T-helper 1 cell treated with Interleukin-12 subunit alpha and Interleukin-12 subunit beta and Interleukin-4 antibody, amounts not matched to agents 30 μg/mL and 1 μg/mL, for 36 hours (primary cell): ENCODE results near the gene ANKRD28.
"Not testable (repeated sequence)": the region's sequence is repeated elsewhere in the genome, so short reads cannot be mapped to it uniquely, and the experiment has no call there.

Experiments used
- H3K27ac Mint-ChIP-seq: one replicate; pipeline ENCODE4 v1.8.0; 2021; ENCODE audit warnings: mild to moderate bottlenecking, mixed read lengths
- H3K27me3 Mint-ChIP-seq: one replicate; pipeline ENCODE4 v1.8.0; 2021; ENCODE audit warnings: low read depth, mixed read lengths
- H3K36me3 Mint-ChIP-seq: one replicate; pipeline ENCODE4 v1.8.0; 2021; ENCODE audit warnings: low read depth, mixed read lengths
- H3K4me1 Mint-ChIP-seq: one replicate; pipeline ENCODE4 v1.8.0; 2021; ENCODE audit warnings: low read depth, mixed read lengths
- H3K4me3 Mint-ChIP-seq: one replicate; pipeline ENCODE4 v1.8.0; 2021; ENCODE audit warnings: mild to moderate bottlenecking, moderate library complexity, mixed read lengths
- H3K9me3 Mint-ChIP-seq: one replicate; pipeline ENCODE4 v1.8.0; 2021; ENCODE audit warnings: mixed read lengths

Gene ANKRD28

DNA sequence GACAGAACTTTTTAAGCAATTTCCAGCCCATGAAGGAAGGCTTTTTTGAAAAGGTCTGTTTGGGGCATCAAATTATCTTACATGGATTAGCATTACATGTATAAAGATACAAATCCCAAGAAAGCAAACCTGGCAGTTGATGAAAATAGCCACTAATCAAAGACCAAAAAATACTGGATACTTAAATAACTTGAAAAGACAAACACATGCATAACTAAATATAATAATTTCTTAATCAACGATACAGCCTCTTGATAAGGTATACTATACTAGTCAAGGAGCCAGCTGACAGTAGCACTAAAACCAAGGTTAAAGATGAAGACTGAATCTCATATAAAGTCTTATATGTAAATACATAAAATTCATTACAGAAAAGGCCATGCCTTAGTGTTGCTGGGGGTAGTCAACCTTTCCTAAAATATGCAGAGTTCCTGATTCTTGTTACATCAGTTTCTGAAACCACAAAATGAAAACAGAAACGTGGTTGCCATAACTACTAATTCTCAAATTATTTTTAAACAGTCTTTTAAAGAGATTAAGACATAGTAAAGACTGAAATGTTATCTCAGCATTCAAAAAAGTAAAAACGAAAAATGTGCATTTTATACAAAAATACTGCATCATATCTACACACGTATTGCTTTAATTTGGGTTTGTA is 2.0 kb downstream of the ANKRD28 start:
- H3K9me3 Mint-ChIP-seq, result peaks cover 7% of the 10 kb centered on the region
- peaks cover 63% of the 10 kb centered on the region for H3K4me1 Mint-ChIP-seq
- no peaks in the 10 kb centered on the region for H3K27me3 Mint-ChIP-seq
- peaks cover 26% of the 10 kb centered on the region for H3K36me3 Mint-ChIP-seq
- peak overlapping the region; percentile 95 for H3K4me3 Mint-ChIP-seq
- H3K27ac Mint-ChIP-seq, result peak overlapping the region; percentile 99

DNA sequence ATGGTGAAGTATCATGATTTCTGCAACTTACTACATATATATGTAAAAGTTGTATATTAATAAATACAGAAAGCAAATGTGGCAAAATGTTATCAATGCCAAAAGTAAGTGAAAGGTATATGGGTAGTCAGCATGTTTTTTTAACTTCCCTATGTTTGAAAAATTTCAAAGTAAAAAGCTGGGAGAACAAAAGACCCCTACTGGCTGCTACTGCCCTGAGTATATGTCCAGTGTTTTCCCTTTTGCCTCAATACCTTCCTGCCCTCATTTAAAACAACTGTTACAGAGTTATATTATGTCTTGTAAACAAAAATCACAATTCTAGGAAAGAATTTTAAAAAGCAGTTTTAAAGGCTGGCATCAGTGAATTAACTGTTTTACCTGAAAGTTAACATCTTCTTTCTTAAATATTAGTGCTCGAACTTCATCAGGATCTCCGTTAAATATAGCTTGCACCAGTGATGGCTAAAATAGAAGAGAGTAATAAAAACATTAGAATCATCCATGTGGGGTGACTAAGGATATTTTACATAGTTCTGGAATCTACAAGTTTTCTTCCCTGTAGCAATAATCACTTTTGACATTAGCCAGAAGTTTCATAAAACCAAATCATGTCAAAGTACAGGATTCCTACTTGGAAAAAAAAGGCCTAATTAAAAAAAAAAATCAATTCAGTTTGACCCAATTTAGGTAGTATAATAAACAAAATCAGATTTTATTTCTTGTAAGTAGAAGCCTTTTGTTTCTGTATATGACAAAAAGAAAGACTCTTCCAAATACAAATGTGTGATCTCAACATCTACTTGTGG is 2.7 kb downstream of the ANKRD28 start:
- peaks cover 62% of the 10 kb centered on the region for H3K4me1 Mint-ChIP-seq
- H3K4me3 Mint-ChIP-seq, result peak overlapping the region; percentile 95

DNA sequence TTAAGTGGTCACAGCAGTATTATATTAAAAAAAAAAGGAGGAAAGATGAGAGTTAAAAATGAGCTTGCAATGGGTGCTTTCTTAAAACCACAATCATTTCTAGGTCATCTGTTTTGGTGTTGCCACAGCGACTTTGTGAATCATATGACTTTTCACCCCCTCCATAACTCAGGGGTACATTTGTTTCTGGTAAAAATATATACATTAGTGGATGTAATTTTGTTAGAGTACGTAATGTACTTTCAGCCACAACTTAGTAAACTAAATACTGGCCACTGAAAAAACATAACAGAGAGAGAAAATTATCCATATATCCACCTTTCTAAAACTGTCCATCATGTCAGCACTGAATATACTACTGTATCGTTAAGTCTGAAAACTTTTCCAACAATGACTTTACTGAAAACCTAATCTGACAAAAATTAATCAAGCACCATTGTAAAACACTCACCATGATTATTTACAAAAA is 3.4 kb downstream of the ANKRD28 start:
- Mint-ChIP-seq H3K4me3 (peak overlapping the region; percentile 59), H3K27me3 (no peaks in the 10 kb centered on the region), H3K4me1 (peaks cover 62% of the 10 kb centered on the region), H3K27ac (peak overlapping the region; percentile 81), H3K36me3 (peaks cover 36% of the 10 kb centered on the region), H3K9me3 (peaks cover 11% of the 10 kb centered on the region)

More for the DNA sequence above, 2.7 kb downstream of the ANKRD28 start:
- Mint-ChIP-seq H3K9me3 (peaks cover 11% of the 10 kb centered on the region), H3K27me3 (no peaks in the 10 kb centered on the region), H3K36me3 (peaks cover 32% of the 10 kb centered on the region), H3K27ac (peak overlapping the region; percentile 99)

- peaks cover 46% of the 10 kb centered on the region for H3K36me3 Mint-ChIP-seq
- no peak overlapping the region for H3K27ac Mint-ChIP-seq
- peaks cover 42% of the 10 kb centered on the region for H3K4me1 Mint-ChIP-seq
- H3K27me3 Mint-ChIP-seq, result no peaks in the 10 kb centered on the region
- no peak overlapping the region for H3K4me3 Mint-ChIP-seq
- peaks cover 11% of the 10 kb centered on the region for H3K9me3 Mint-ChIP-seq
Observed at GRCh38 chr3:15791525-15791924, 6.3 kb downstream of the ANKRD28 start.

DNA sequence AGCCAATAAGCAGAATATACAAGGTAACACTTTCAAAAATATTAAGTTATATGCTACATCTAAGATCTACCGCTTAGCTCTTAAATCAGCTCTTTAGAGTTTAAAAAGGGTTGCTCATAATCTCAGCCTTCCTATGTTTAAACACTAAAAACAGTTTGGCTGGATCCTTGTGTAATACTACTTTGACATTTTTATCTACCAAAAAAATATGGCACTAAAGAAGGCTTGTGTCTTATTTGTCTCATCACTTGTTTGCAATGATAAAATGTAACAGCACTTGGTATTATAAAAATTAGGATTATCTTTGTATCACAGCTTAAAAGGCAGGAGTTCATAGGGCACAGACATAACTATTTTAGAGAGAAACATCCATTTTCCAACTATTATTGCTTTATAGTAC is 9.8 kb downstream of the ANKRD28 start:
- Mint-ChIP-seq H3K9me3 (peaks cover 11% of the 10 kb centered on the region), H3K27ac (no peak overlapping the region), H3K4me3 (no peak overlapping the region), H3K36me3 (peaks cover 56% of the 10 kb centered on the region), H3K27me3 (no peaks in the 10 kb centered on the region), H3K4me1 (peaks cover 34% of the 10 kb centered on the region)

GRCh38 chr3:15787526-15787925 is 10.3 kb downstream of the ANKRD28 start:
- Mint-ChIP-seq H3K9me3 (peaks cover 11% of the 10 kb centered on the region), H3K4me3 (no peak overlapping the region), H3K4me1 (peaks cover 36% of the 10 kb centered on the region), H3K27ac (no peak overlapping the region), H3K27me3 (no peaks in the 10 kb centered on the region), H3K36me3 (peaks cover 61% of the 10 kb centered on the region)

- Mint-ChIP-seq H3K27ac (no peak overlapping the region), H3K4me1 (peaks cover 15% of the 10 kb centered on the region), H3K36me3 (peaks cover 41% of the 10 kb centered on the region), H3K9me3 (no peaks in the 10 kb centered on the region), H3K4me3 (no peak overlapping the region), H3K27me3 (no peaks in the 10 kb centered on the region)
Observed at GRCh38 chr3:15783361-15783969, 14.3 kb downstream of the ANKRD28 start.

GRCh38 chr3:15782429-15782828 is 15.3 kb downstream of the ANKRD28 start:
- peaks cover 17% of the 10 kb centered on the region for H3K4me1 Mint-ChIP-seq
- H3K36me3 Mint-ChIP-seq, result peaks cover 44% of the 10 kb centered on the region
- H3K4me3 Mint-ChIP-seq, result no peak overlapping the region
- H3K9me3 Mint-ChIP-seq, result no peaks in the 10 kb centered on the region
- H3K27me3 Mint-ChIP-seq, result no peaks in the 10 kb centered on the region
- no peak overlapping the region for H3K27ac Mint-ChIP-seq

- no peaks in the 10 kb centered on the region for H3K27me3 Mint-ChIP-seq
- H3K4me3 Mint-ChIP-seq, result no peak overlapping the region
- H3K27ac Mint-ChIP-seq, result no peak overlapping the region
- no peaks in the 10 kb centered on the region for H3K9me3 Mint-ChIP-seq
- H3K4me1 Mint-ChIP-seq, result peaks cover 17% of the 10 kb centered on the region
- peaks cover 42% of the 10 kb centered on the region for H3K36me3 Mint-ChIP-seq
Observed at GRCh38 chr3:15781637-15782402, 16.0 kb downstream of the ANKRD28 start.

- H3K27ac Mint-ChIP-seq, result no peak overlapping the region
- H3K9me3 Mint-ChIP-seq, result no peaks in the 10 kb centered on the region
- peaks cover 41% of the 10 kb centered on the region for H3K36me3 Mint-ChIP-seq
- H3K4me3 Mint-ChIP-seq, result no peak overlapping the region
- H3K27me3 Mint-ChIP-seq, result no peaks in the 10 kb centered on the region
- peaks cover 15% of the 10 kb centered on the region for H3K4me1 Mint-ChIP-seq
Observed at GRCh38 chr3:15781131-15781530, 16.6 kb downstream of the ANKRD28 start.

- no peak overlapping the region for H3K27ac Mint-ChIP-seq
Observed at GRCh38 chr3:15779111-15779510, 18.7 kb downstream of the ANKRD28 start.

GRCh38 chr3:15778332-15778858 is 19.4 kb downstream of the ANKRD28 start:
- no peak overlapping the region for H3K27ac Mint-ChIP-seq
- no peaks in the 10 kb centered on the region for H3K9me3 Mint-ChIP-seq
- no peaks in the 10 kb centered on the region for H3K27me3 Mint-ChIP-seq
- no peak overlapping the region for H3K4me3 Mint-ChIP-seq
- H3K36me3 Mint-ChIP-seq, result peaks cover 29% of the 10 kb centered on the region
- H3K4me1 Mint-ChIP-seq, result peaks cover 17% of the 10 kb centered on the region

More at GRCh38 chr3:15779111-15779510, 18.7 kb downstream of the ANKRD28 start:
- H3K4me3 Mint-ChIP-seq, result no peak overlapping the region
- H3K27me3 Mint-ChIP-seq, result no peaks in the 10 kb centered on the region
- H3K36me3 Mint-ChIP-seq, result peaks cover 27% of the 10 kb centered on the region
- H3K9me3 Mint-ChIP-seq, result no peaks in the 10 kb centered on the region
- H3K4me1 Mint-ChIP-seq, result peaks cover 13% of the 10 kb centered on the region

- not testable (repeated sequence) for H3K27ac Mint-ChIP-seq, H3K27me3 Mint-ChIP-seq, H3K9me3 Mint-ChIP-seq, H3K4me3 Mint-ChIP-seq
- peaks cover 20% of the 10 kb centered on the region for H3K4me1 Mint-ChIP-seq
- H3K36me3 Mint-ChIP-seq, result peaks cover 36% of the 10 kb centered on the region
Observed at GRCh38 chr3:15774931-15775560, 22.7 kb downstream of the ANKRD28 start.
